ENCODE data around the gene KAZN.

The KAZN gene

GRCh38 chr1:14777516-14778506 lies 179.3 kb downstream of the KAZN start:
- DNase-seq = no peak

GRCh38 chr1:14778541-14778897 lies 180.0 kb downstream of the KAZN start:
- no peak for DNase-seq

GRCh38 chr1:14778898-14779865 lies 180.7 kb downstream of the KAZN start:
- DNase-seq = no peak

- no peak for DNase-seq
Measured at GRCh38 chr1:14780271-14780670, 181.8 kb downstream of the KAZN start.

GRCh38 chr1:14781811-14782210 lies 183.3 kb downstream of the KAZN start:
- no peak for DNase-seq

GRCh38 chr1:14782741-14783591 lies 184.5 kb downstream of the KAZN start:
- no peak for DNase-seq

- no peak for DNase-seq
Measured at GRCh38 chr1:14783592-14783886, 185.1 kb downstream of the KAZN start.

- DNase-seq = no peak
Measured at GRCh38 chr1:14784790-14785773, 186.6 kb downstream of the KAZN start.

GRCh38 chr1:14786109-14786675 lies 187.7 kb downstream of the KAZN start:
- DNase-seq = no peak

- no peak for DNase-seq
Measured at GRCh38 chr1:14786681-14787080, 188.2 kb downstream of the KAZN start.

GRCh38 chr1:14787604-14788003 lies 189.1 kb downstream of the KAZN start:
- DNase-seq = no peak

- no peak for DNase-seq
Measured at GRCh38 chr1:14788080-14788479, 189.6 kb downstream of the KAZN start.

- DNase-seq = no peak
Measured at GRCh38 chr1:14790982-14791381, 192.5 kb downstream of the KAZN start.

- DNase-seq = no peak
Measured at GRCh38 chr1:14791654-14792053, 193.2 kb downstream of the KAZN start.

- DNase-seq = no peak
Measured at GRCh38 chr1:14794136-14794768, 195.8 kb downstream of the KAZN start.

GRCh38 chr1:14794906-14795305 lies 196.4 kb downstream of the KAZN start:
- DNase-seq = no peak

- DNase-seq = no peak
Measured at GRCh38 chr1:14795589-14795988, 197.1 kb downstream of the KAZN start.

- no peak for DNase-seq
Measured at GRCh38 chr1:14800014-14800413, 201.5 kb downstream of the KAZN start.

- DNase-seq = no peak
Measured at GRCh38 chr1:14800500-14801076, 202.1 kb downstream of the KAZN start.

Measured in central memory CD4-positive, alpha-beta T cell (primary cell).